ENCODE measurements around the gene ANAPC4. TPM values are rescaled to one million over a fixed set of nuclear protein-coding genes. Genes with fewer than 3 reads are reported as not detected.

ANAPC4 gene
- total and polyA plus RNA-seq, 2 donors (not counting 3 experiments of a cell fraction or from before 2014, with no cell fraction given): 7.6 to 32.1 TPM

DNA sequence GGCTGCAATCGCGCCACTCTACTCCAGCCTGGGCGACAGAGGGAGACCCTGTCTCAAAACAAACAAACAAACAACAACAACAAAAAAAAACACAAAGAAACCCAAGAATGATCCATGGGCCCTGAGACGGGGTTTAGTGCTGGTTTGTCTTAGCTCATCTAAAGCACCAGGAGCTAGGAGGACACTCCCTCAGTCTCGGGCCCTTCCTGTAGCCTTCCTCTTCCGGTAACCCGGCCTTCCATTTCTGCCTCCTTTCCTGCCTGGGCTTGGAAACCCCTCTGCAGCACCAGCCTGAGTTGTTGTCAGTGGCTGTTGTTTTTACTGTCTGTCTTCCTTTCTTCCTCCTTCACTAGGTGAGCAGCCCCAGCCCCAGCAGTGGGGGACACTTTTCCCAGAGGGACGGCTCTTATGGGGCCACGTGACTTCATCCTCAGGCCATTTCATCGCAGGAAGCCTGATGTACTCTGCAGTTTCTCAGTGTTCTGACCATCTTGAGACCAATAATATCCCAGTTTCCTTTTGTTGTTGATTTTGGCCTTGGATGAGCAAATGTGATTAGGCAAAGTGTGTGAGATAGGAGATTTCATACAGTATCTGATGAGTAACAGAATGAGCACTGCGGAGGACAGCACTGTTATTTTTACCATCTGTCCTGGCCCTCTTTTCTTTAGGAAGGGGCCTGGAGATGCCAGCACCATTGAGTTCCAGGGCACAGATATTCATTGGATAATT is 90.1 kb downstream of the ANAPC4 start:
- CTCF ChIA-PET: interaction anchor here (1.0 to 2.1 kb wide), 2 partner anchors 10 to 13 kb away, joined by 3 to 10 read pairs; no protein-coding TSS in a partner anchor
- peak overlapping the region; percentile 31 for H3K4me2 ChIP-seq (ENCODE audit: insufficient read depth, low read length)
- intact Hi-C loops (cut with micrococcal nuclease): loop anchor here (1.0 kb wide), 1 partner anchor 10 kb away; no protein-coding TSS in a partner anchor

More for the DNA sequence above, 90.1 kb downstream of the ANAPC4 start:
- no peaks in the 10 kb centered on the region for H3K79me2 ChIP-seq (ENCODE audit: control insufficient read depth, insufficient read depth, low read length)
- no peak overlapping the region for H3K4me3 ChIP-seq (replicated peaks in 1 of 3; ENCODE audit: insufficient read depth in 1 of 3, low read depth in 1 of 3, low read length in 3 of 3)
- POLR2A ChIA-PET: interaction anchor here (0.5 kb wide), 1 partner anchor 19 kb away, joined by 3 read pairs; no protein-coding TSS in a partner anchor
- dilution Hi-C loops (cut with MboI; ENCODE audit: extremely low pct_ligation_motif_present, low sequenced_read_pairs): no loop called here
- TF ChIP-seq CTCF (IDR thresholded peaks at IDR 0.05; ENCODE audit: extremely low read depth in 1 of 2, insufficient read depth in 1 of 2, low read depth in 1 of 2, low read length in 2 of 2) (no peak), MYC (IDR thresholded peaks at IDR 0.05; ENCODE audit: low read depth, low read length) (no peak), JUN (IDR thresholded peaks at IDR 0.05; ENCODE audit: borderline replicate concordance, insufficient read depth, insufficient read length, low read depth) (peak; percentile 37), GATA2 (IDR thresholded peaks at IDR 0.05; ENCODE audit: insufficient read depth, insufficient read length, low read depth, low read length) (peak; percentile 85), FOS (IDR thresholded peaks at IDR 0.05; ENCODE audit: borderline replicate concordance, insufficient read depth, low read length) (peak; percentile 42), POLR2AphosphoS5 (IDR thresholded peaks at IDR 0.05; ENCODE audit: insufficient read depth, low read depth, low read length) (peak; percentile 86), POLR2A (IDR thresholded peaks at IDR 0.05; ENCODE audit: low read depth, low read length) (peak; percentile 50)
- TF ChIP-seq, protein P1, sequence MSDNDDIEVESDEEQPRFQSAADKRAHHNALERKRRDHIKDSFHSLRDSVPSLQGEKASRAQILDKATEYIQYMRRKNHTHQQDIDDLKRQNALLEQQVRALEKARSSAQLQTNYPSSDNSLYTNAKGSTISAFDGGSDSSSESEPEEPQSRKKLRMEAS (IDR thresholded peaks at IDR 0.05; ENCODE audit: insufficient read depth, insufficient read length): peak; percentile 77
- H3K27ac ChIP-seq (ENCODE audit: insufficient read depth, low read depth, low read length): peak overlapping the region; percentile 92
- H3K9me3 ChIP-seq (replicated peaks; ENCODE audit: control insufficient read depth, insufficient read depth, low read length): no peaks in the 10 kb centered on the region
- peak; percentile 93 for DNase-seq (ENCODE audit: low read depth, low spot score)
- no peaks in the 10 kb centered on the region for H4K20me1 ChIP-seq (replicated peaks; ENCODE audit: control insufficient read depth, extremely low read depth, insufficient read depth, low read length)
- no peaks in the 10 kb centered on the region for H3K36me3 ChIP-seq (ENCODE audit: control insufficient read depth in 2 of 2, extremely low read depth in 1 of 2, insufficient read depth in 2 of 2, low read length in 2 of 2)
- H2AFZ ChIP-seq (ENCODE audit: low read depth, low read length): peak overlapping the region; percentile 98
- H3K27me3 ChIP-seq (ENCODE audit: control insufficient read depth in 2 of 2, insufficient read depth in 2 of 2, low read length in 2 of 2): no peaks in the 10 kb centered on the region
- FAIRE-seq: peak; percentile 89
- no peaks in the 10 kb centered on the region for H3K9me1 ChIP-seq (replicated peaks; ENCODE audit: control insufficient read depth, extremely low read depth, insufficient read depth, low read length)
- H3K4me1 ChIP-seq (ENCODE audit: control insufficient read depth, extremely low read depth, insufficient read depth, low read length): peaks cover 18% of the 10 kb centered on the region
- peak overlapping the region; percentile 46 for H3K9ac ChIP-seq (replicated peaks; ENCODE audit: extremely low read depth, insufficient read depth, low read length)
- BruUV-seq (replicated peaks): TSS peak; percentile 82

Measured in endothelial cell of umbilical vein (primary cell).